Measurements from ENCODE around the gene ALG12. TPM values are rescaled to one million over a fixed set of nuclear protein-coding genes. Genes with fewer than 3 reads are reported as not detected.

Gene ALG12
- total and polyA plus RNA-seq, 2 of the 13 experiments (the other 11 are each of a cell fraction or from before 2014, with no cell fraction given) = 7.8 to 15.8 TPM

DNA sequence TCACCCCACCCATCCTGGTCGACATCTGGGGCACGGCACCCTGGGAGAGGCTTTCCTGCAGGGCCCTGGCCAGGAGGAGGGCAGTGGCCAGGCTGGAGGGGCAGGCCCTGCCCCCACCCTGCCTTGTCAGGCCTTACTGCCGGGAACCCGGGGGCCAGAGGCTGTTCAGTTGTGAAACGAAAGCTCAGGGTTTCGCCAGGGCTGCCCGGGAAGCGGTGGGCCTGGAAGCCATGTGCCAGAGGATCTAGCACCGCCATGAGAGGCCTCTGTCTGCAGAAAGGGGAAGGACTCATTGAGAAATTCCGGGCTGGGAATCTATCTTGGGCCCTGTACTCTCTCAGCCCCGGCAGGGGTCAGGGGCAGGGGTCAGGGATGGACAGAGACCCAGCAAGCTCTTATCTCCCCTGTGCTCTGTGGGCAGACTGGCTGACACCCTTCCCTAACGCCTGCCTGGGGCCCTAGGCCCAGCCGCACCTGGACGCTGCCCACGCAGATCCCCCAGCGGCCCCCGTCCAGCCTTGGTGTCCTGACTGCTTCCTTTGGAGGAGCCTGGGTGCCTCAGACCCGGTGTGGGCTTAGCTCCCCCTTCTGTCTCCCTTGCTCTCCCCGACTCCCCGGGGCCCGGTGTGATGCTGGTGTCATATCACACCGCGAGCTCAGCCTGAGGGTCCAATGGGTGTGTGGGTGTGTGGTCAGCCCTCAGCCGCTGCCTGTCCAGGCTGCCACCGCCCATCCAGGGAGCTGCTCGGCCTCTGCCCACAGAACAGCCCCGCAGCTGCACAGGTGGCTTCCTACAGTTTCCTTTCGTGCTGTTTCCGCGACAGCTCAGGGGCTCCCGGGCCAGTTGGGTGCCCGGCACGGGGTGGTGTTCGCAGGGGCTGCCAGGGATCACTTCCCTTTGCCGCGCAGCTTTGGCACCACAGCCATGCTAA, 48.8 kb upstream of the ALG12 start (continued):
- TF ChIP-seq ZNF652 (CRISPR knock-in tag; IDR thresholded peaks at IDR 0.05; ENCODE audit: borderline replicate concordance, low read depth) = no peak
- peak; percentile 79 for TF ChIP-seq PHF21A (CRISPR knock-in tag; IDR thresholded peaks at IDR 0.05)
- no peak for TF ChIP-seq ZNF337 (CRISPR knock-in tag; IDR thresholded peaks at IDR 0.05; ENCODE audit: borderline replicate concordance, low read depth)
- TF ChIP-seq SMAD3 (CRISPR knock-in tag; IDR thresholded peaks at IDR 0.05) = no peak
- no peak for TF ChIP-seq ZNF282 (IDR thresholded peaks at IDR 0.05; ENCODE audit: partially characterized antibody)
- TF ChIP-seq ZNF607 (CRISPR knock-in tag; IDR thresholded peaks at IDR 0.05; ENCODE audit: borderline replicate concordance) = no peak; the same call in 1 of the 2 replicates
- TF ChIP-seq, protein P1, sequence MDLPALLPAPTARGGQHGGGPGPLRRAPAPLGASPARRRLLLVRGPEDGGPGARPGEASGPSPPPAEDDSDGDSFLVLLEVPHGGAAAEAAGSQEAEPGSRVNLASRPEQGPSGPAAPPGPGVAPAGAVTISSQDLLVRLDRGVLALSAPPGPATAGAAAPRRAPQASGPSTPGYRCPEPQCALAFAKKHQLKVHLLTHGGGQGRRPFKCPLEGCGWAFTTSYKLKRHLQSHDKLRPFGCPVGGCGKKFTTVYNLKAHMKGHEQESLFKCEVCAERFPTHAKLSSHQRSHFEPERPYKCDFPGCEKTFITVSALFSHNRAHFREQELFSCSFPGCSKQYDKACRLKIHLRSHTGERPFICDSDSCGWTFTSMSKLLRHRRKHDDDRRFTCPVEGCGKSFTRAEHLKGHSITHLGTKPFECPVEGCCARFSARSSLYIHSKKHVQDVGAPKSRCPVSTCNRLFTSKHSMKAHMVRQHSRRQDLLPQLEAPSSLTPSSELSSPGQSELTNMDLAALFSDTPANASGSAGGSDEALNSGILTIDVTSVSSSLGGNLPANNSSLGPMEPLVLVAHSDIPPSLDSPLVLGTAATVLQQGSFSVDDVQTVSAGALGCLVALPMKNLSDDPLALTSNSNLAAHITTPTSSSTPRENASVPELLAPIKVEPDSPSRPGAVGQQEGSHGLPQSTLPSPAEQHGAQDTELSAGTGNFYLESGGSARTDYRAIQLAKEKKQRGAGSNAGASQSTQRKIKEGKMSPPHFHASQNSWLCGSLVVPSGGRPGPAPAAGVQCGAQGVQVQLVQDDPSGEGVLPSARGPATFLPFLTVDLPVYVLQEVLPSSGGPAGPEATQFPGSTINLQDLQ (CRISPR knock-in tag; IDR thresholded peaks at IDR 0.05) = no peak
- TF ChIP-seq ZNF567 (CRISPR knock-in tag; IDR thresholded peaks at IDR 0.05; ENCODE audit: borderline replicate concordance) = no peak
- no peak for TF ChIP-seq XRCC5 (optimal IDR thresholded peaks at IDR 0.05; ENCODE audit: low read length)
- no peak for TF ChIP-seq NAIF1 (CRISPR knock-in tag; IDR thresholded peaks at IDR 0.05; ENCODE audit: borderline replicate concordance)
- TF ChIP-seq SP1 (IDR thresholded peaks at IDR 0.05) = no peak
- 0 out of 2 replicates have a peak, but pooled peaks have one; percentile 8 for TF ChIP-seq SP1 (CRISPR knock-in tag; IDR thresholded peaks at IDR 0.05)
- TF ChIP-seq GTF3A (CRISPR knock-in tag; conservative IDR thresholded peaks at IDR 0.05) = no peak
- TF ChIP-seq TERF1 (CRISPR knock-in tag; IDR thresholded peaks at IDR 0.05) = peak; percentile 69; the same call in 1 of the 2 replicates
- TF ChIP-seq ZBTB38 (CRISPR knock-in tag; IDR thresholded peaks at IDR 0.05) = peak; percentile 18; the same call in 1 of the 2 replicates
- TF ChIP-seq EP300 (IDR thresholded peaks at IDR 0.05; ENCODE audit: low read depth in 2 of 2, low read length in 2 of 2) = no peak
- TF ChIP-seq EP300 (CRISPR knock-in tag; IDR thresholded peaks at IDR 0.05; ENCODE audit: borderline replicate concordance) = no peak
- TF ChIP-seq SMAD1 (CRISPR knock-in tag; IDR thresholded peaks at IDR 0.05; ENCODE audit: borderline replicate concordance, low read depth) = peak; percentile 56; the same call in 1 of the 2 replicates
- peak; percentile 53; the same call in 1 of the 2 replicates for TF ChIP-seq ARID4A (CRISPR knock-in tag; IDR thresholded peaks at IDR 0.05; ENCODE audit: borderline replicate concordance)
- no peak for TF ChIP-seq HMGA1 (CRISPR knock-in tag; conservative IDR thresholded peaks at IDR 0.05)
- no peak for TF ChIP-seq ZKSCAN8 (CRISPR knock-in tag; IDR thresholded peaks at IDR 0.05; ENCODE audit: borderline replicate concordance)
- TF ChIP-seq RBAK (CRISPR knock-in tag; IDR thresholded peaks at IDR 0.05) = no peak
